Measurements from ENCODE around the gene TBC1D25.

GRCh38 chrX:48560681-48561080, 21.2 kb downstream of the TBC1D25 start:
- TF ChIP-seq CTCF (IDR thresholded peaks at IDR 0.05) (no peak), EZH2 (IDR thresholded peaks at IDR 0.05) (no peak), EZH2phosphoT487 (IDR thresholded peaks at IDR 0.05) (no peak)

Data from neural progenitor cell (in vitro differentiated cells).